Memory B cell (primary cell): Measurements from ENCODE around the gene CA5A.
"Not testable (repeated sequence)": the region's sequence is repeated elsewhere in the genome, so short reads cannot be mapped to it uniquely, and the experiment has no call there.

Experiments used
- ATAC-seq: fragments of 150-1000 bp; cut with Tn5 transposase; 2 replicates; pipeline ENCODE4 v1.10.0; 2021; ENCODE audit warnings: low read depth, mild to moderate bottlenecking, moderate library complexity
- DNase-seq, 2 donors: peaks; one replicate each; pipeline ENCODE4 v3.0.0; 2022; ENCODE audit warnings: low spot score in 2 of 2
- H3K27ac Mint-ChIP-seq: one replicate; pipeline ENCODE4 v1.8.0; 2022; ENCODE audit warnings: mild to moderate bottlenecking, moderate library complexity, mixed read lengths
- H3K27me3 Mint-ChIP-seq: one replicate; pipeline ENCODE4 v1.8.0; 2022; ENCODE audit warnings: mixed read lengths
- H3K36me3 Mint-ChIP-seq: one replicate; pipeline ENCODE4 v1.8.0; 2022; ENCODE audit warnings: mild to moderate bottlenecking, mixed read lengths
- H3K4me1 Mint-ChIP-seq: one replicate; pipeline ENCODE4 v1.8.0; 2022; ENCODE audit warnings: mixed read lengths
- H3K4me3 Mint-ChIP-seq: one replicate; pipeline ENCODE4 v1.8.0; 2022; ENCODE audit warnings: mild to moderate bottlenecking, moderate library complexity, mixed read lengths
- H3K9me3 Mint-ChIP-seq: one replicate; pipeline ENCODE4 v1.8.0; 2022; ENCODE audit warnings: mixed read lengths

The CA5A gene

DNA sequence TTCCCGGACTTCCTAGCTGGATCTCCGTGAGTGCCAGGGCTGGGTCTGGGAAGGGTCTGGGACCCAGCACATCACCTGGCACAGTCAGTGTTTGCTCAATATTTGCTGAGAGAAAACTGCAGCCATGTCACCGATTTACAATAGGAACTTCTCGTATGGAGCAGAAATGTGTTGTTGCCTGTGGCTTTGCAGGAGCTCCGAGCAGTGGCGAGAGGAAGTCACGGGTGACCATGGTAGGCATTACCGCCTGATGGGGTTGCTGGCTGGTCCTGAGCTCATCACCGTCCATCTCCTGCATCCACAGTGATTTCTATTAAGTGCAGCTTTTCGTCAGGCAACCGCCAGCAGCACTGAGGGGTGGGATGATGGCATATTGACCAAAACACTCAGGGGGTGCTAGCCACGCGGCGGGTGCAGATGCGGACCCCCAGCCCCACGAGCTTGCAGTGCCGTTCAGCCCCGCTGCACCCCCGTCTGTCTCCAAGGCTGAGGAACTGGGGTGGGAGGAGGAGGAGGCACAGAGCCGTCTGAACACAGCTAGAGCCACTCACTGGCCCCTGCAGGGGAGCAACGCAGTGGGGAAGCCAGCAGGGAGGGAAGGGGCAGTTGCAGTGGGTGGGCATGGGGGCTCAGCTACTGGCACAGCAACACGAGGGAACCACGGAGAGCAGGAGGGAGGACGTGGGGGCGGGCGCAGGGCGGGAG is 22.2 kb downstream of the CA5A start:
- H3K27me3 Mint-ChIP-seq, result peaks cover 24% of the 10 kb centered on the region
- not testable (repeated sequence) for H3K36me3 Mint-ChIP-seq, H3K27ac Mint-ChIP-seq, H3K4me1 Mint-ChIP-seq, ATAC-seq, DNase-seq, H3K9me3 Mint-ChIP-seq, H3K4me3 Mint-ChIP-seq

DNA sequence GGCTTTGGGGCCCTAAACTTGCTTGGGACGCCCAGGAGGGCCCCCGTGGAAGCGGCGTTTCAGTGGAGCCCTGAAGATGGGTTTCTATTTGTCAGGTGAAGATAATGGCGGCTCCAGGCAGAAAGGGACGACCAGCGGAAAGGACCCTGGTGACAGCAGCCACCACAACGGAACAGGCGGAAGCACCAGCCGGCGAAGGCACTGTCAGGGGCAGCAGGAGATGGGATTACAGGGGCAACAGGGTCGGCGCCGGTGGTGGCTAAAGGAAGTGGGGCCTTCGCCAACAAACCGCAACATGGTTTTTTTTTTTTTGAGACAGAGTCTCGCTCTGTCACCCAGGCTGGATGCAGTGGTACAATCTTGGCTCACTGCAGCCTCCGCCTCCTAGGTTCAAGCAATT is 23.6 kb downstream of the CA5A start:
- H3K4me3 Mint-ChIP-seq, result peak overlapping the region; percentile 9
- not testable (repeated sequence) for H3K27ac Mint-ChIP-seq, DNase-seq, H3K9me3 Mint-ChIP-seq, H3K36me3 Mint-ChIP-seq, H3K4me1 Mint-ChIP-seq, ATAC-seq
- H3K27me3 Mint-ChIP-seq, result peaks cover 19% of the 10 kb centered on the region

GRCh38 chr16:87911106-87911763 is 25.1 kb downstream of the CA5A start:
- ATAC-seq, result peak; percentile 49
- not testable (repeated sequence) for H3K36me3 Mint-ChIP-seq, DNase-seq, H3K4me3 Mint-ChIP-seq, H3K4me1 Mint-ChIP-seq, H3K27ac Mint-ChIP-seq, H3K9me3 Mint-ChIP-seq
- H3K27me3 Mint-ChIP-seq, result peaks cover 15% of the 10 kb centered on the region

GRCh38 chr16:87909203-87909935 is 27.0 kb downstream of the CA5A start:
- Mint-ChIP-seq H3K27ac (peak overlapping the region; percentile 2), H3K4me3 (peak overlapping the region; percentile 9), H3K27me3 (peaks cover 12% of the 10 kb centered on the region)
- peak; percentile 87 for ATAC-seq
- not testable (repeated sequence) for H3K9me3 Mint-ChIP-seq, H3K36me3 Mint-ChIP-seq, H3K4me1 Mint-ChIP-seq
- peak; percentile 85 to 89 for DNase-seq

DNA sequence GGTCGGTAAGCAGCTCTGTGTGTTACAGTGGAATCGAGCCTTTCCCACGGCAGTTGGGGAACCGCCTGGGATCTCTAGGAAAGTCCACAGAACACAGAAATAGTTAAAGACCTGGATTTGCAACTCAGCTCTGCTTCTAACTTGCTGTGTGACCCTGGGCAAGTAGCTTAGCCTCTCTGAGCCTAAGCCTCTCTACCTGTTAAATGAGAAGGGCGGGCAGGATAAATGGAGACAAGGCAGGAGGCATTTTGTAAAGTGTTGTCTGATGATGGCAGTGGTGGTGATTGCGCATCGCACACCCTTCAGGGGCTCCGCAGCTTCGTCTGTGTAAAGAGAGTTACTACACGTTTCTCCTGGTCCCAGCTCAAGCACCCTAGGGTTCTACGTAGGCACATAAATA is 28.2 kb downstream of the CA5A start:
- H3K27ac Mint-ChIP-seq, H3K4me3 Mint-ChIP-seq, H3K9me3 Mint-ChIP-seq, H3K27me3 Mint-ChIP-seq, ATAC-seq, H3K36me3 Mint-ChIP-seq, DNase-seq, H3K4me1 Mint-ChIP-seq: not testable (repeated sequence)

- not testable (repeated sequence) for H3K27me3 Mint-ChIP-seq, ATAC-seq, H3K9me3 Mint-ChIP-seq, H3K27ac Mint-ChIP-seq, DNase-seq, H3K4me1 Mint-ChIP-seq, H3K36me3 Mint-ChIP-seq, H3K4me3 Mint-ChIP-seq
Observed at GRCh38 chr16:87905521-87905920, 30.8 kb downstream of the CA5A start.

DNA sequence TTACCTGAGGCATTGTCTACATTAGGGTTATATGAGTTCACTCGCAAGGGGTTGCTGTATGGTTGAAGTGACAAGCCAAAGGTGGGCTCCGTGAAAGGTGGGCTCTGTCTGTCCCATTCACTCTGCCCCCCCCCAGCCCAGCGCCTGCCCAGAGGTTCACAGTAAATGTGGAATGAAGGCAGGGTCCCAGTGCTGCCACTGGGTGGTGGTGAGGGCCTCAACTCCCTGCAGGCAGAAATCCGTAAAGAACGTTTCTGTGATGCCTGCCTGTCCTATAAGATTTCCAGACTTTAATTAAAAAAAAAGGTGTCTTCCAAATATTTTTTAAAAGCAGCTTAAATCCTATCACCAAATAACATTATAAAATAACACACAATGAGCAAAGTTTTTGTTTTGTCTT is 31.4 kb downstream of the CA5A start:
- H3K9me3 Mint-ChIP-seq, H3K4me3 Mint-ChIP-seq, H3K27ac Mint-ChIP-seq, ATAC-seq, H3K4me1 Mint-ChIP-seq, DNase-seq, H3K36me3 Mint-ChIP-seq, H3K27me3 Mint-ChIP-seq: not testable (repeated sequence)

- not testable (repeated sequence) for H3K9me3 Mint-ChIP-seq, H3K27ac Mint-ChIP-seq, H3K27me3 Mint-ChIP-seq, H3K4me1 Mint-ChIP-seq, ATAC-seq, DNase-seq, H3K36me3 Mint-ChIP-seq, H3K4me3 Mint-ChIP-seq
Observed at GRCh38 chr16:87900489-87900888, 35.8 kb downstream of the CA5A start.

GRCh38 chr16:87897521-87898505 is 38.5 kb downstream of the CA5A start:
- no peak for ATAC-seq
- H3K9me3 Mint-ChIP-seq, result no peaks in the 10 kb centered on the region
- peaks cover 4% of the 10 kb centered on the region for H3K4me1 Mint-ChIP-seq
- H3K36me3 Mint-ChIP-seq, result no peaks in the 10 kb centered on the region
- no peak for DNase-seq
- H3K27me3 Mint-ChIP-seq, result peaks cover 4% of the 10 kb centered on the region
- H3K4me3 Mint-ChIP-seq, result no peak overlapping the region
- H3K27ac Mint-ChIP-seq, result no peak overlapping the region

DNA sequence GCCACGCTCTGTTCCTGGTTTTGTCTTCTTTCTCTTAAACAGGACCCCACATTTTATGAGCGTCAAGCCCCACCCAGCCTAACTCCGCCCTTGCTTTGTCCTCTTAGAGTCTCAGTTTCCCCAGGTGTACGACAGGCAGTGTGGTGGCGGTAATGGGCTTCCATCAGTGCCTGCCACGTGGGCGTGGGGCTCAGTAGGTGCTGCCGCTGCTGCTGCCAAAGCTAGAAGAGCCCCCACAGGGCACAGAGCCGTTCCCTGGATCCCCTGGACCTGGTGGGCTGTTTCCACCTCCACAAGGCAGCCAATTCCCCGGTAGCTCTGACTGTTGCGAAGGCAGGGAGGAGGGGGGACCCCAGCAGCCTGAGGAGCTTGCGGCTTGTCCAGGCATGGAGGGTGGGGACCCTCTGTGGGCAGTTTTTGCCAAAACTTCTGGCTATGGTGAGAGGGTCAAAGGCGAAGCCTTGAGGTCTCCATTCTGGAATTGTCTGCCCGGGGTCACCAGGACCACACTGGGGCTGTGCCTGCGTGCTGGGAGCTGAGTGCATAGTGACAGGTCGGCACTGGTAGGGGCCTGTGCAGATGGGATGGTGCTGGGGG is 39.3 kb downstream of the CA5A start:
- not testable (repeated sequence) for H3K36me3 Mint-ChIP-seq, H3K9me3 Mint-ChIP-seq, H3K4me1 Mint-ChIP-seq, DNase-seq, H3K27me3 Mint-ChIP-seq, H3K27ac Mint-ChIP-seq, H3K4me3 Mint-ChIP-seq, ATAC-seq

GRCh38 chr16:87896176-87896890 is 40.0 kb downstream of the CA5A start:
- not testable (repeated sequence) for H3K27me3 Mint-ChIP-seq, H3K9me3 Mint-ChIP-seq, H3K4me3 Mint-ChIP-seq, H3K36me3 Mint-ChIP-seq, H3K4me1 Mint-ChIP-seq, DNase-seq, H3K27ac Mint-ChIP-seq
- peak; percentile 96 for ATAC-seq

- H3K4me1 Mint-ChIP-seq, result peaks cover 4% of the 10 kb centered on the region
- DNase-seq (no peak), ATAC-seq (peak; percentile 32)
- H3K27ac Mint-ChIP-seq, result no peak overlapping the region
- H3K4me3 Mint-ChIP-seq, result no peak overlapping the region
- no peaks in the 10 kb centered on the region for H3K9me3 Mint-ChIP-seq
- no peaks in the 10 kb centered on the region for H3K36me3 Mint-ChIP-seq
- peaks cover 4% of the 10 kb centered on the region for H3K27me3 Mint-ChIP-seq
Observed at GRCh38 chr16:87895641-87896141, 40.6 kb downstream of the CA5A start.

- H3K36me3 Mint-ChIP-seq, H3K27me3 Mint-ChIP-seq, H3K4me3 Mint-ChIP-seq, ATAC-seq, DNase-seq, H3K9me3 Mint-ChIP-seq, H3K27ac Mint-ChIP-seq, H3K4me1 Mint-ChIP-seq: not testable (repeated sequence)
Observed at GRCh38 chr16:87894005-87894404, 42.3 kb downstream of the CA5A start.
